Transverse colon (tissue), 4 donors: ENCODE results near the gene RASSF1. TPM values are rescaled to one million over a fixed set of nuclear protein-coding genes. Genes with fewer than 3 reads are reported as not detected.

Experiments
- DNase-seq: peaks from one replicate; pipeline ENCODE4 v3.0.0-alpha.2; 2019
- H3K27ac ChIP-seq, 4 donors: fragments of 200-600 bp; sonication (generic); 2 replicates each; pipeline ENCODE4 v1.5.1; 2016 to 2018; ENCODE audit warnings: inconsistent platforms in 4 of 4
- H3K27me3 ChIP-seq: fragments of 200-600 bp; sonication (generic); 2 replicates; pipeline ENCODE4 v1.5.1; 2017; ENCODE audit warnings: inconsistent platforms
- H3K36me3 ChIP-seq, 4 donors: fragments of 200-600 bp; sonication (generic); 2 replicates each; pipeline ENCODE4 v1.5.1; 2017 to 2019; ENCODE audit warnings: inconsistent platforms in 4 of 4
- H3K4me1 ChIP-seq, 4 donors: fragments of 200-600 bp; sonication (generic); 2 replicates each; pipeline ENCODE4 v1.5.1; 2017 to 2020; ENCODE audit warnings: inconsistent platforms in 4 of 4
- H3K4me3 ChIP-seq, 4 donors: fragments of 200-600 bp; sonication (generic); 1 replicate in 1 of 4; 2 replicates in 3 of 4; pipeline versions ENCODE4 v1.5.1 to v1.6.1; 2017 to 2019; ENCODE audit warnings: inconsistent platforms in 4 of 4
- H3K9me3 ChIP-seq, 2 donors: fragments of 200-600 bp; sonication (generic); 2 replicates each; pipeline ENCODE4 v1.5.1; 2017 to 2019; ENCODE audit warnings: inconsistent platforms in 2 of 2
- EP300 ChIP-seq: sonication (generic); formaldehyde crosslinking; IDR thresholded peaks from one replicate; pipeline ENCODE4 v1.6.1; 2017; ENCODE audit warnings: antibody characterized with exemption, low read depth
- POLR2A ChIP-seq: fragments of 450-650 bp; IDR thresholded peaks from one replicate; pipeline ENCODE4 v1.6.1; 2016; ENCODE audit warnings: antibody characterized with exemption, mild to moderate bottlenecking, moderate library complexity
- POLR2AphosphoS5 ChIP-seq, 3 donors: sonication (generic); formaldehyde crosslinking; IDR thresholded peaks; one replicate each; pipeline ENCODE4 v1.6.1; 2016; ENCODE audit warnings: antibody characterized with exemption in 3 of 3
- WGBS, 2 donors: methylation state at CpG; one replicate each; pipeline ENCODE4 v1.1.5; 2018; ENCODE audit warnings: low coverage in 1 of 2; 5-methylcytosine and 5-hydroxymethylcytosine counted together
- in situ Hi-C, 4 donors: fragments of 200-750 bp; cut with MboI; loops; one replicate each; pipeline versions ENCODE4 v1.15.0 to v1.15.1; 2017; ENCODE audit warnings: low sequenced_read_pairs in 3 of 4, low pct_ligation_motif_present in 1 of 4, low pct_unique_long_range_greater_than_20kb in 1 of 4
- intact Hi-C: fragments of 100-400 bp; cut with DNase I; formaldehyde crosslinking; loops from one replicate; pipeline ENCODE4 v1.15.1; 2023; ENCODE audit warnings: low total_unique reads
- total RNA-seq, 4 donors: library from RNA; depleted of rRNA; stranded (reverse); fragments of >200 nt; gene quantifications; one replicate each; pipeline ENCODE4 v1.1.0, GENCODE V29; 2016
- TF ChIP-seq, protein P1 (sequence below), 5 experiments: fragments of 200-600 bp in 3 of 5; fragments of 450-650 bp in 2 of 5; sonication (generic) in 3 of 5; IDR thresholded peaks; 1 replicate in 2 of 5; 2 replicates in 3 of 5; pipeline ENCODE4 v1.5.1; 2016 to 2017; ENCODE audit warnings: antibody characterized with exemption in 5 of 5, inconsistent platforms in 3 of 5, mild to moderate bottlenecking in 2 of 5, moderate library complexity in 1 of 5

RASSF1 gene
- total RNA-seq, 4 donors from 2014 or later: 9.8 to 29.2 (median 21.7) TPM

DNA sequence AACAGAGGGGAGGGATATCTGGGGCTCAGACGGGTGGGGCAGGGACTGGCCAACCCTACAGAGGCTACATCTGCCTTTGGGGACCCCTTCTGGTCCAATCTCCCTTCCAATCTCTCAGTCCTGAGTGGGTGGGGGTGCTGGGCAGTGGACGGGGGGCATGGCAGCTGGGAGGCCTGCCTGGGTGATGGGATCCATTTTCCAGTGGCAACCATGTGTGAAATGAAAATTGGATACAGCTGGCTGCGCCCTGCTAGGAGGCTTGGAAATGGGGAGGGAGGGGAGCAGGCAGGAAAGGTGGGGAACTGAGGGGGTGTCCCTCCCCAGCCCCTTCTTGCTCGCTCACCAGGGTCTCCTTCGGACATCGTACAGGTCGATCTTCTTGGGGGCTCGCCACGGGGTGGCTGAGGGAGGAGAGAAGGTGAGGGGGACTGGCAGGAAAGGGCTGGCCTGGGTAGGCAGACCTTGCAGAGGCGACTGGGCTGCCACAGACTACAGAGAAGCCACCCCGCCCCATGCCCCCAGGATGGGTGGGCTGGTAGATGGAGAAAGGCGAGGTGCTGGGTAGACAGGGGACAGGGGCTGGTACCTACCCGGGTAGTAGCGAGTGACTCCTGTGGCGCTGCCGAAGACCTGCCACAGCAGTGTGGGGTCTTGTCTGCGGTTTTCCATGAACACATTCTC lies 39.9 kb upstream of the RASSF1 start:
- H3K27ac ChIP-seq: no peak overlapping the region
- WGBS, 2 donors: 87% methylated on average over 17 of the region's 17 CpGs; no CpG with 5 or more reads in 1 of the 2 donors
- H3K9me3 ChIP-seq: no peaks in the 10 kb centered on the region
- no peak for DNase-seq
- H3K27me3 ChIP-seq: no peaks in the 10 kb centered on the region
- in situ Hi-C loops (no loop called here), intact Hi-C loops (no loop called here)
- no peaks in the 10 kb centered on the region for H3K36me3 ChIP-seq
- H3K4me3 ChIP-seq: no peak overlapping the region
- no peak for TF ChIP-seq POLR2A
- TF ChIP-seq, protein P1, sequence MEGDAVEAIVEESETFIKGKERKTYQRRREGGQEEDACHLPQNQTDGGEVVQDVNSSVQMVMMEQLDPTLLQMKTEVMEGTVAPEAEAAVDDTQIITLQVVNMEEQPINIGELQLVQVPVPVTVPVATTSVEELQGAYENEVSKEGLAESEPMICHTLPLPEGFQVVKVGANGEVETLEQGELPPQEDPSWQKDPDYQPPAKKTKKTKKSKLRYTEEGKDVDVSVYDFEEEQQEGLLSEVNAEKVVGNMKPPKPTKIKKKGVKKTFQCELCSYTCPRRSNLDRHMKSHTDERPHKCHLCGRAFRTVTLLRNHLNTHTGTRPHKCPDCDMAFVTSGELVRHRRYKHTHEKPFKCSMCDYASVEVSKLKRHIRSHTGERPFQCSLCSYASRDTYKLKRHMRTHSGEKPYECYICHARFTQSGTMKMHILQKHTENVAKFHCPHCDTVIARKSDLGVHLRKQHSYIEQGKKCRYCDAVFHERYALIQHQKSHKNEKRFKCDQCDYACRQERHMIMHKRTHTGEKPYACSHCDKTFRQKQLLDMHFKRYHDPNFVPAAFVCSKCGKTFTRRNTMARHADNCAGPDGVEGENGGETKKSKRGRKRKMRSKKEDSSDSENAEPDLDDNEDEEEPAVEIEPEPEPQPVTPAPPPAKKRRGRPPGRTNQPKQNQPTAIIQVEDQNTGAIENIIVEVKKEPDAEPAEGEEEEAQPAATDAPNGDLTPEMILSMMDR (IDR thresholded peaks at IDR 0.05): no peak
- no peak for TF ChIP-seq POLR2AphosphoS5 (IDR thresholded peaks at IDR 0.05)
- H3K4me1 ChIP-seq: no peaks in the 10 kb centered on the region

DNA sequence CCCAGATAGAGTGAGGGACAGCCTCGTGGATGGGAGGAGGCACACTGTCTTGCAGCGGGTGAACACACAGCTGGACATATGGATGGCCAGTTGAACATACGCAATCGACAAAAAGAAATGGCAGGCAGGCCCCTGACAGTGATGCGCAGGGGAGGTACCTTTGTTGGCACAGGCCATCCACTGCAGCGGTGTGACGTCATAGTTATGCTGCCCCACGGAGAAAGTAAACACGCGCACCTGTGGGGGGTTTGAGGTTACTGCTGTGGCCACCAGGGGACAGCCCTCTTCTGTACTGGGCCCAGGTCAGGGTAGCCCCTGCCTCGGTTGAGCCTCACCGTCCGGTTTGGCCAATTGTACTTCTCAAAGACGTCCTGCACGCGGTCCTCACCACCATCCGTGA lies 38.1 kb upstream of the RASSF1 start:
- intact Hi-C loops: loop anchor here (10.0 kb wide), 1 partner anchor 166 kb away; no protein-coding TSS in a partner anchor
- in situ Hi-C loops: no loop called here
- 60 to 88% methylated on average over 1 to 17 of the region's 17 CpGs for WGBS, 2 donors

DNA sequence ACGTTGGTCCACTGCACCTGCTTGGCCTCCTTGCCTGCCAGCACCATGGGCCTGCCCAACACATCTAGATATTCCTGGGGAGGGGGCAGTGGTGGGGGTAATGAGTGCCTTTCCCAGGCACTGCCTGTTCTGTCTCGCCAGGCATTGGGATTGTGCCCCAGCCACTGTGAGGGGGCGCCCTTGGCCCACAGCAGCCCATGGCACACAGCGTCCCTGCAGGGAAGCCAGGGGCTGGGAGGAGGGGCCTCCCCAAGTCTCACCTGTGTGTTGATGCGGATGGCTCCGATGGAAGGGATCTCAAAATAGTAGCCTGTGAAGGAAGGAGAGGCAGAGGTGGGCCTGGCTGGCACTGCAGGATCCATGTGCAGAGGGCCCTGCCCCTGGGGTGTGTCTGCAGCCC lies 37.4 kb upstream of the RASSF1 start:
- no peak for DNase-seq
- in situ Hi-C loops (no loop called here), intact Hi-C loops (loop anchor here (10.0 kb wide), 1 partner anchor 167 kb away; no protein-coding TSS in a partner anchor)
- H3K27me3 ChIP-seq: no peaks in the 10 kb centered on the region
- no peaks in the 10 kb centered on the region for H3K4me1 ChIP-seq
- no peak overlapping the region for H3K4me3 ChIP-seq
- 74% methylated on average over 5 of the region's 6 CpGs; no CpG with 5 or more reads in 1 of the 2 donors for WGBS, 2 donors
- no peaks in the 10 kb centered on the region for H3K36me3 ChIP-seq
- no peak overlapping the region for H3K27ac ChIP-seq
- no peaks in the 10 kb centered on the region for H3K9me3 ChIP-seq
- TF ChIP-seq POLR2AphosphoS5 (IDR thresholded peaks at IDR 0.05): no peak
- TF ChIP-seq, protein P1 (IDR thresholded peaks at IDR 0.05): no peak
- no peak for TF ChIP-seq POLR2A
- no peak for TF ChIP-seq EP300

More for the DNA sequence above, 38.1 kb upstream of the RASSF1 start:
- H3K36me3 ChIP-seq: no peaks in the 10 kb centered on the region
- H3K4me3 ChIP-seq: no peak overlapping the region
- no peak for DNase-seq
- TF ChIP-seq POLR2AphosphoS5 (IDR thresholded peaks at IDR 0.05): no peak
- TF ChIP-seq EP300: no peak
- TF ChIP-seq, protein P1 (IDR thresholded peaks at IDR 0.05): no peak
- TF ChIP-seq POLR2A: no peak
- no peak overlapping the region for H3K27ac ChIP-seq
- H3K27me3 ChIP-seq: no peaks in the 10 kb centered on the region
- H3K4me1 ChIP-seq: no peaks in the 10 kb centered on the region
- no peaks in the 10 kb centered on the region for H3K9me3 ChIP-seq

DNA sequence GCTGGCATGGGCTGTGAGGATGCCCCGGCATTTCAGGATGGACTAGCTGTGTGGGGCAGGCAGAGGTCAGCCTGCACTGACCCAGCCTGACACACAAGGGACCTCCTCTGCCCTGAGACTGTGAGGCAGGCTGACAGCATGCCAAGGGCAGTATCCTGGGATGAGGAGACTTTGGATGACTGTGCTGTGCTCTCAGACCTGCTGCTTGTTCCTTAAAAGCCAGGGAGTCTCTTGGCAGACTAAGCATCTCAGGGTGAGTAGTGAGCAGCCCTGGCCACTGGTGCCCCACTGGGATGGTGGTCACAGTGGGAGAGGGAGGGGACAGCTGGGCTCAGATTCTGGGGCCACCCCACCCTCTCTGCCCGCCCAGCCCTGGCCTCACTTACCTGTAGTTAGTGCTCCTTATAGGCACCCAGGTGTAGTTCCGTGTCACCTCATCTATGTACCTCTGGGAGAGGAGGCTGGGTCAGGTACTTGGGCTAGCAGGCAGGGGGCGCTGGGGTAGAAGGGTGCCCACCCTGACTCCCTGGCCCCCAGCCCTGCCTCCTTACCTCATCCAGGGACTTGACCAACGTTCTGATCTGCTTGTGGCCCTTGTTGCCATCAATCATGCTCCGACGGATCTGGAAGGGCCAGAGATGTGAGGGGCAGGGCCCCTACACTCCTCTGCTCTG lies 34.8 kb upstream of the RASSF1 start:
- WGBS, 2 donors: 71% methylated on average over 7 of the region's 7 CpGs; no CpG with 5 or more reads in 1 of the 2 donors
- TF ChIP-seq POLR2AphosphoS5 (IDR thresholded peaks at IDR 0.05) (no peak), EP300 (no peak), POLR2A (no peak)
- TF ChIP-seq, protein P1 (IDR thresholded peaks at IDR 0.05): no peak
- Histone ChIP-seq H3K9me3 (no peaks in the 10 kb centered on the region), H3K27ac (no peak overlapping the region), H3K27me3 (peaks cover 4% of the 10 kb centered on the region), H3K36me3 (no peaks in the 10 kb centered on the region), H3K4me1 (peaks cover 0 to 9% (median 0%) of the 10 kb centered on the region in 4 donors), H3K4me3 (no peak overlapping the region)
- no peak for DNase-seq
- intact Hi-C loops (loop anchor here (10.0 kb wide), 1 partner anchor 169 kb away; no protein-coding TSS in a partner anchor), in situ Hi-C loops (no loop called here)
